ENCODE data around the gene ARMC8. TPM values are rescaled to one million over a fixed set of nuclear protein-coding genes. Genes with fewer than 3 reads are reported as not detected.

Gene ARMC8
- total and polyA plus RNA-seq, 2 of the 8 experiments (the other 6 are each of a cell fraction or from before 2014, with no cell fraction given), result 47.3 to 58.5 TPM

GRCh38 chr3:138300647-138301046 is 113.5 kb downstream of the ARMC8 start:
- no peaks in the 10 kb centered on the region for H3K4me1 ChIP-seq (replicated peaks in 1 of 4; ENCODE audit: control insufficient read depth in 3 of 4, insufficient read depth in 4 of 4, low read length in 3 of 4)
- no peak overlapping the region for H4K5ac ChIP-seq (ENCODE audit: insufficient read length, low read depth, low read length)
- H2AK5ac ChIP-seq (ENCODE audit: low read depth, low read length), result no peak overlapping the region
- peaks cover 0 to 3% of the 10 kb centered on the region in 2 experiments for H4K20me1 ChIP-seq (replicated peaks in 1 of 2; ENCODE audit: control insufficient read depth in 1 of 2, insufficient read depth in 2 of 2, low read length in 2 of 2)
- no peak overlapping the region for H2BK12ac ChIP-seq (ENCODE audit: low read depth, low read length)
- H4K91ac ChIP-seq (replicated peaks; ENCODE audit: insufficient read length, low read length), result no peak overlapping the region
- no peak overlapping the region for H3K56ac ChIP-seq (replicated peaks; ENCODE audit: insufficient read length, low read depth, low read length)
- H2BK5ac ChIP-seq (ENCODE audit: low read depth, low read length), result no peak overlapping the region
- H3K4me2 ChIP-seq (ENCODE audit: insufficient read depth in 1 of 2, low read depth in 2 of 2, low read length in 2 of 2), result no peak overlapping the region
- H2BK120ac ChIP-seq (replicated peaks; ENCODE audit: low read depth, low read length), result no peak overlapping the region
- ChIA-PET CTCF (ENCODE audit: partially characterized antibody) (interaction anchor here (1.0 kb wide), 1 partner anchor 118 kb away, joined by 3 read pairs; no protein-coding TSS in a partner anchor), POLR2A (ENCODE audit: partially characterized antibody) (no interaction called here)
- H3K4ac ChIP-seq (replicated peaks; ENCODE audit: insufficient read length, low read depth, low read length), result no peak overlapping the region
- H4K8ac ChIP-seq (ENCODE audit: extremely low read depth, insufficient read depth, low read length), result no peak overlapping the region
- H3K9ac ChIP-seq (replicated peaks in 1 of 4; ENCODE audit: extremely low read depth in 1 of 4, low read depth in 3 of 4, low read length in 3 of 4), result no peak overlapping the region
- H3K27me3 ChIP-seq (replicated peaks in 1 of 4; ENCODE audit: control insufficient read depth in 3 of 4, extremely low read depth in 1 of 4, insufficient read depth in 3 of 4, low read length in 3 of 4), result no peaks in the 10 kb centered on the region
- no peak overlapping the region for H2BK15ac ChIP-seq (ENCODE audit: low read length)
- no peak overlapping the region for H2AFZ ChIP-seq (ENCODE audit: low read length)
- 87% methylated on average over 2 of the region's 2 CpGs; no CpG with 5 or more reads in 1 of the 2 experiments for WGBS, 2 experiments (ENCODE audit: extremely low coverage in 1 of 2, insufficient coverage in 1 of 2, insufficient read length in 1 of 2, insufficient replicate concordance in 2 of 2, low coverage in 1 of 2, low lambda C conversion rate in 2 of 2, missing lambda C conversion rate in 1 of 2)
- no peak overlapping the region for H3K18ac ChIP-seq (ENCODE audit: extremely low read depth, low read length)
- H3K23ac ChIP-seq (ENCODE audit: insufficient read length), result no peak overlapping the region
- H3K79me2 ChIP-seq (ENCODE audit: control insufficient read depth in 1 of 2, insufficient read depth in 2 of 2, low read length in 2 of 2), result no peaks in the 10 kb centered on the region
- peaks cover 0 to 9% (median 6%) of the 10 kb centered on the region in 4 experiments; a peak in 5 of 8 replicates for H3K36me3 ChIP-seq (ENCODE audit: control insufficient read depth in 2 of 4, insufficient read depth in 4 of 4, low read length in 3 of 4)
- DNase-seq (ENCODE audit: low read depth in 1 of 2, low spot score in 2 of 2), result no peak
- no peaks in the 10 kb centered on the region for H3K9me3 ChIP-seq (ENCODE audit: insufficient read depth in 2 of 2, low read depth in 1 of 2, low read length in 1 of 2)
- no peak overlapping the region for H3K27ac ChIP-seq (ENCODE audit: low read depth, low read length)
- no peak for FAIRE-seq
- no peaks in the 10 kb centered on the region for H3K23me2 ChIP-seq (ENCODE audit: low read depth, low read length)
- H3K79me1 ChIP-seq (ENCODE audit: low read depth, low read length), result no peaks in the 10 kb centered on the region
- no peak overlapping the region for H2BK20ac ChIP-seq (ENCODE audit: low read length)
- no peak overlapping the region for H3K4me3 ChIP-seq (ENCODE audit: extremely low read depth in 1 of 4, insufficient read depth in 2 of 4, low read depth in 3 of 4, low read length in 4 of 4)
- no peak overlapping the region for H3K14ac ChIP-seq (ENCODE audit: insufficient read length)
- no peak for TF ChIP-seq TCF12 (IDR thresholded peaks at IDR 0.05; ENCODE audit: low read depth, low read length)
- TF ChIP-seq BRCA1 (IDR thresholded peaks at IDR 0.05; ENCODE audit: low read depth, low read length), result no peak
- no peak for TF ChIP-seq HDAC2 (IDR thresholded peaks at IDR 0.05; ENCODE audit: borderline replicate concordance in 1 of 2, low read depth in 2 of 2, low read length in 2 of 2)
- TF ChIP-seq MAFK (IDR thresholded peaks at IDR 0.05; ENCODE audit: low read depth, low read length), result no peak
- TF ChIP-seq SIX5 (IDR thresholded peaks at IDR 0.05; ENCODE audit: low read depth, low read length), result no peak
- TF ChIP-seq RXRA (IDR thresholded peaks at IDR 0.05; ENCODE audit: insufficient read depth, low read depth, low read length), result no peak
- no peak for TF ChIP-seq ATF2 (IDR thresholded peaks at IDR 0.05; ENCODE audit: low read length)
- no peak for TF ChIP-seq TBP (IDR thresholded peaks at IDR 0.05; ENCODE audit: low read depth, low read length)

Measured in H1 (cell line).